Kidney (tissue), 14 donors: ENCODE results near the gene ADARB2. TPM values are rescaled to one million over a fixed set of nuclear protein-coding genes. Genes with fewer than 3 reads are reported as not detected.

Experiments used
- DNase-seq, 5 donors: peaks; one replicate each; pipeline ENCODE4 v3.0.0-alpha.2; 2013 to 2020
- FAIRE-seq: peaks from 2 replicates; lab custom pipeline; 2012; peaks lifted over from hg19 to GRCh38; lab: Jason Lieb, UNC
- H3K27ac ChIP-seq, 2 donors: one replicate each; pipeline ENCODE4 v1.7.0; 2013; ENCODE audit warnings: low read depth in 2 of 2, low read length in 2 of 2, inconsistent platforms in 1 of 2
- H3K27me3 ChIP-seq: one replicate; pipeline ENCODE4 v1.7.1; 2013; ENCODE audit warnings: low read length, inconsistent platforms; ENCODE audit not compliant: control insufficient read depth, insufficient read depth
- H3K36me3 ChIP-seq, 3 donors: one replicate each; pipeline versions ENCODE4 v1.7.0 to v1.7.1; 2013; ENCODE audit warnings: low read length in 3 of 3, control low read depth in 1 of 3, inconsistent platforms in 1 of 3; ENCODE audit not compliant: insufficient read depth in 3 of 3, control insufficient read depth in 2 of 3
- H3K4me1 ChIP-seq, 3 donors: one replicate each; pipeline versions ENCODE4 v1.7.0 to v1.7.1; 2013; ENCODE audit warnings: low read length in 3 of 3, inconsistent platforms in 1 of 3, low read depth in 1 of 3; ENCODE audit not compliant: control insufficient read depth in 2 of 3, insufficient read depth in 2 of 3
- H3K4me3 ChIP-seq, 3 donors: one replicate each; pipeline versions ENCODE4 v1.7.0 to v1.8.1; 2013; ENCODE audit warnings: low read length in 3 of 3, control low read depth in 1 of 3, inconsistent platforms in 1 of 3
- H3K9ac ChIP-seq, 3 donors: one replicate each; pipeline versions ENCODE4 v1.7.0 to v1.7.1; 2013; ENCODE audit warnings: low read length in 3 of 3, control low read depth in 1 of 3, inconsistent platforms in 1 of 3
- H3K9me3 ChIP-seq, 3 donors: one replicate each; pipeline versions ENCODE4 v1.7.0 to v1.7.1; 2013; ENCODE audit warnings: low read length in 3 of 3, control low read depth in 1 of 3, inconsistent platforms in 1 of 3; ENCODE audit not compliant: control insufficient read depth in 2 of 3, insufficient read depth in 1 of 3
- intact Hi-C: fragments of 100-400 bp; cut with DNase I; formaldehyde crosslinking; loops from one replicate; pipeline ENCODE4 v1.11.1; 2022
- polyA plus RNA-seq: library from polyadenylated mRNA; stranded (reverse); fragments of 350-450 nt; fragmentation: Illumina TruSeq; extraction: RNeasy Lipid Tissue Mini Kit (QIAGEN cat#74804); gene quantifications from one replicate; pipeline ENCODE4 v1.2.3, GENCODE V29; 2014; ENCODE audit warnings: low read depth, low replicate concordance; ENCODE audit not compliant: insufficient read depth
- total RNA-seq: library from RNA; stranded (reverse); fragmentation: NEBNext Ultra II Directional; extraction: Animal tissue kit (Norgen Biotek cat#: 25700); gene quantifications from one replicate; pipeline ENCODE4 v1.2.1, GENCODE V29; 2021
- TF ChIP-seq, protein P1 (sequence below): IDR thresholded peaks from 3 replicates; pipeline ENCODE4 v1.5.1; 2012; ENCODE audit warnings: mild to moderate bottlenecking, moderate library complexity, borderline replicate concordance; ENCODE audit not compliant: insufficient read depth; ENCODE audit errors: extremely low read depth
- donor health status: control.
- donor health status: control.
- donor health status: control.
- donor health status: control.
- donor health status: control.
- donor health status: DM: yes; HTN: yes; CAD: no.
- donor health status: Normal renal cell carcinoma (clear cell type).

Gene ADARB2
- total and polyA plus RNA-seq, 2 donors from 2014 or later = 1.0 to 1.3 TPM

DNA sequence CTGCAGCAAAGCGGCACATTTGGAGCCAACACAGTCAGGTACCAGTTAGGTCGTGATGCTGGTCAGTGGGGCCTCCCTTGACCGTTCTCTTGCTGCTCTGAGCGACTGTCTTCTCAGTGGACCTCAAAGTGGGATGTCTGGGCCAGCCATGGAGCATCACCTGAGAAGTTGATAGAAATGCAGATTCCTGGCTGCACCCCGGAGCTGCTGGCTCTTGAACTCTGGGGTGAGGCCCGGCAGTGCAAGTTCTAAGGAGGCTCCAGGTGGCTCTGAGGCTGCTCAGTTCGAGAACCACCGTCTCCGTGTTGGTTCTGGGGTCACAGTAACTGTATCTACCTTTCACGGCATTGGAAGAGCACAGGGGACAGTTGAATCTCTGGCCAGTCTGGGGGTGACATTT, 533.6 kb downstream of the ADARB2 start:
- H3K4me1 ChIP-seq = no peaks in the 10 kb centered on the region
- intact Hi-C loops = no loop called here

DNA sequence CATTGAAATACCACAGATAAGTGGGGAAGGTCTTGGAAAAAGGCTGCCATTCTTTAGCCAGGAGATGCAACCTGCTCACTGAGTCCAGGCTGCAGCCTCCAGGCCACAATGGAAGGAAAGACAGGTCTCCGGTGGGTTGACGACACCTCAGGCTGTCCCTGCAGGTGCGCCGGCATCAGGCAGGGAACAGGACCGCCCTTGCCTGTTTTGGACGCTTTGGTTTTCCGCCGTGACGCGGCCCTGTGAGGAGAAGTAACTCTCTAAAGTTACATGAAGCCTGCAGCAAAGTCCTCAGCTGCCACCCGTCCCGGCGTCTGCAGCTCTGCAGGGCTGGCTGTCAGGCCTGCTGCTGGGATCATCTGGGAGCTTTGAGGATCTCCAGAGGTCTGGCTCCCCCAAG, 534.1 kb downstream of the ADARB2 start:
- Histone ChIP-seq H3K27ac (no peak overlapping the region), H3K9me3 (no peaks in the 10 kb centered on the region), H3K27me3 (no peaks in the 10 kb centered on the region), H3K4me3 (no peak overlapping the region), H3K9ac (no peak overlapping the region), H3K4me1 (no peaks in the 10 kb centered on the region), H3K36me3 (no peaks in the 10 kb centered on the region)
- intact Hi-C loops = no loop called here
- TF ChIP-seq, protein P1, sequence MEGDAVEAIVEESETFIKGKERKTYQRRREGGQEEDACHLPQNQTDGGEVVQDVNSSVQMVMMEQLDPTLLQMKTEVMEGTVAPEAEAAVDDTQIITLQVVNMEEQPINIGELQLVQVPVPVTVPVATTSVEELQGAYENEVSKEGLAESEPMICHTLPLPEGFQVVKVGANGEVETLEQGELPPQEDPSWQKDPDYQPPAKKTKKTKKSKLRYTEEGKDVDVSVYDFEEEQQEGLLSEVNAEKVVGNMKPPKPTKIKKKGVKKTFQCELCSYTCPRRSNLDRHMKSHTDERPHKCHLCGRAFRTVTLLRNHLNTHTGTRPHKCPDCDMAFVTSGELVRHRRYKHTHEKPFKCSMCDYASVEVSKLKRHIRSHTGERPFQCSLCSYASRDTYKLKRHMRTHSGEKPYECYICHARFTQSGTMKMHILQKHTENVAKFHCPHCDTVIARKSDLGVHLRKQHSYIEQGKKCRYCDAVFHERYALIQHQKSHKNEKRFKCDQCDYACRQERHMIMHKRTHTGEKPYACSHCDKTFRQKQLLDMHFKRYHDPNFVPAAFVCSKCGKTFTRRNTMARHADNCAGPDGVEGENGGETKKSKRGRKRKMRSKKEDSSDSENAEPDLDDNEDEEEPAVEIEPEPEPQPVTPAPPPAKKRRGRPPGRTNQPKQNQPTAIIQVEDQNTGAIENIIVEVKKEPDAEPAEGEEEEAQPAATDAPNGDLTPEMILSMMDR = no peak
- FAIRE-seq (no peak), DNase-seq (peak in 1 of 5 donors; percentile 61)

More for the DNA sequence above, 533.6 kb downstream of the ADARB2 start:
- Histone ChIP-seq H3K27ac (no peak overlapping the region), H3K36me3 (no peaks in the 10 kb centered on the region), H3K4me3 (no peak overlapping the region), H3K27me3 (no peaks in the 10 kb centered on the region), H3K9me3 (no peaks in the 10 kb centered on the region), H3K9ac (no peak overlapping the region)
- TF ChIP-seq, protein P1 = no peak
- FAIRE-seq (no peak), DNase-seq (no peak)

DNA sequence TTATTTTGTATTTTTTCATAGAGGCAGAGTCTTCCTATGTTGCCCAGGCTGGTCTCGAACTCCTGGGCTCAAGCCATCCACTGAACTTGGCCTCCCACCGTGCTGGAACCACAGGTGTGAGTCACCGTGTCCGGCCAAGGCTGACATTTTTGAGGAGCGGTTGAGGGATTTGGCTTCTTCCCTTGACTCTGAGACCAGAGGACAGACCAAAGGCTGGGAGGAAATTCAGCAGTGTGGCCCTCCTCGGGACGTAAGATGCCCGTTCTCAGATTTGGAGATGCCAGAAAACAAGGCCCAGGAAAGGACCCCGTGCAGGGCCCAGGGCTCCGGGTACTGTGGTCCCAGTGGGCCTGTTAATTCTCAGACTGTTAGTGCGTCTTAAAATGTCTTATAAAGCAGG, 535.0 kb downstream of the ADARB2 start:
- Histone ChIP-seq H3K27me3 (no peaks in the 10 kb centered on the region), H3K4me3 (no peak overlapping the region), H3K4me1 (no peaks in the 10 kb centered on the region), H3K36me3 (no peaks in the 10 kb centered on the region), H3K9ac (no peak overlapping the region), H3K27ac (no peak overlapping the region), H3K9me3 (no peaks in the 10 kb centered on the region)
- TF ChIP-seq, protein P1 = no peak
- DNase-seq = no peak
- intact Hi-C loops = no loop called here
- no peak for FAIRE-seq
